Bladder microvascular endothelial cell (primary cell): ENCODE data around the gene STRIP2. TPM values are rescaled to one million over a fixed set of nuclear protein-coding genes. Genes with fewer than 3 reads are reported as not detected.

ENCODE experiments used
- total RNA-seq: library from RNA; depleted of rRNA; stranded (reverse); fragments of >200 nt; gene quantifications from 2 replicates; pipeline ENCODE4 v1.2.3, GENCODE V29; 2014

STRIP2 gene
- 2.8 and 3.2 TPM in 2 replicates for total RNA-seq

GRCh38 chr7:129433847-129434674 lies at the start of gene STRIP2:
Gene STRIP2 (plus strand): TSS chr7:129434432. CDS start chr7:129434473, 41 bp downstream.

GRCh38 chr7:129501760-129502707 lies 67.8 kb downstream of the STRIP2 start, which contains the start of gene SMKR1:
Gene SMKR1 (plus strand): TSS chr7:129502531. CDS start chr7:129502825, 294 bp downstream.

Other genes starting within 250 kb of the STRIP2 start
- gene SMO, start 245.8 kb upstream of the STRIP2 start, total RNA-seq, result 0.49 and 8.4 TPM in 2 replicates
- 6.2 and 24.1 TPM in 2 replicates for gene AHCYL2, start 209.4 kb upstream of the STRIP2 start, total RNA-seq
- gene SMKR1, start 68.1 kb downstream of the STRIP2 start, total RNA-seq, result 0.16 and 0.38 TPM in 2 replicates
- 8.4 and 19.4 TPM in 2 replicates for gene NRF1, start 177.3 kb downstream of the STRIP2 start, total RNA-seq